ENCODE measurements around the gene CLEC19A. TPM values are rescaled to one million over a fixed set of nuclear protein-coding genes. Genes with fewer than 3 reads are reported as not detected.

Gene CLEC19A
- total RNA-seq, 1 experiment from 2014 or later: not detected

- no peaks in the 10 kb centered on the region for H4K20me1 ChIP-seq (ENCODE audit: insufficient read depth, low read depth, low read length)
- no peaks in the 10 kb centered on the region for H3K79me2 ChIP-seq (ENCODE audit: low read length)
- DNase-seq: no peak
- no peak overlapping the region for H3K9ac ChIP-seq (ENCODE audit: low read length)
- H3K36me3 ChIP-seq (ENCODE audit: insufficient read depth, low read length): no peaks in the 10 kb centered on the region
- no peaks in the 10 kb centered on the region for H3K27me3 ChIP-seq (ENCODE audit: low read length)
- no peak overlapping the region for H3K27ac ChIP-seq (ENCODE audit: low read length)
- H2AFZ ChIP-seq (ENCODE audit: low read length): no peak overlapping the region
- H3K4me3 ChIP-seq (ENCODE audit: low read length): no peak overlapping the region
- H3K9me2 ChIP-seq (replicated peaks; ENCODE audit: insufficient read depth, low read length): no peaks in the 10 kb centered on the region
- no peaks in the 10 kb centered on the region for H3K9me3 ChIP-seq (ENCODE audit: low read length)
- H3K4me2 ChIP-seq (ENCODE audit: low read depth, low read length, poor library complexity, severe bottlenecking): no peak overlapping the region
- no peaks in the 10 kb centered on the region for H3K4me1 ChIP-seq (ENCODE audit: low read length)
These were observed 74.0 kb downstream of the CLEC19A start for GRCh38 chr16:19359556-19359955.

Other genes with a start within 250 kb of the CLEC19A start
- 6.1 and 31.7 TPM in 2 replicates for gene COQ7, start 218.1 kb upstream of the CLEC19A start, total RNA-seq (2014; rRNA removed; shearing (Covaris generic); ENCODE audit: low replicate concordance)
- gene ITPRIPL2, start 171.8 kb upstream of the CLEC19A start, total RNA-seq (2014; rRNA removed; shearing (Covaris generic); ENCODE audit: low replicate concordance): not detected in 2 replicates
- gene SYT17, start 117.5 kb upstream of the CLEC19A start, total RNA-seq (2014; rRNA removed; shearing (Covaris generic); ENCODE audit: low replicate concordance): not detected in 2 replicates
- gene TMC5, start 132.2 kb downstream of the CLEC19A start, total RNA-seq (2014; rRNA removed; shearing (Covaris generic); ENCODE audit: low replicate concordance): not detected in 2 replicates
- gene GDE1, start 236.4 kb downstream of the CLEC19A start, total RNA-seq (2014; rRNA removed; shearing (Covaris generic); ENCODE audit: low replicate concordance): 38.0 and 40.6 TPM in 2 replicates
- gene CCP110, start 238.2 kb downstream of the CLEC19A start, total RNA-seq (2014; rRNA removed; shearing (Covaris generic); ENCODE audit: low replicate concordance): 16.0 and 30.1 TPM in 2 replicates